Measurements from ENCODE around the gene TSPEAR.
"Not testable (repeated sequence)": the region's sequence is repeated elsewhere in the genome, so short reads cannot be mapped to it uniquely, and the experiment has no call there.

TSPEAR gene

GRCh38 chr21:44650973-44651675 lies 60.2 kb downstream of the TSPEAR start:
- DNase-seq (ENCODE audit: low spot score) = no peak

- no peak for DNase-seq (ENCODE audit: low spot score)
Observed at GRCh38 chr21:44650265-44650972, 61.0 kb downstream of the TSPEAR start.

DNA sequence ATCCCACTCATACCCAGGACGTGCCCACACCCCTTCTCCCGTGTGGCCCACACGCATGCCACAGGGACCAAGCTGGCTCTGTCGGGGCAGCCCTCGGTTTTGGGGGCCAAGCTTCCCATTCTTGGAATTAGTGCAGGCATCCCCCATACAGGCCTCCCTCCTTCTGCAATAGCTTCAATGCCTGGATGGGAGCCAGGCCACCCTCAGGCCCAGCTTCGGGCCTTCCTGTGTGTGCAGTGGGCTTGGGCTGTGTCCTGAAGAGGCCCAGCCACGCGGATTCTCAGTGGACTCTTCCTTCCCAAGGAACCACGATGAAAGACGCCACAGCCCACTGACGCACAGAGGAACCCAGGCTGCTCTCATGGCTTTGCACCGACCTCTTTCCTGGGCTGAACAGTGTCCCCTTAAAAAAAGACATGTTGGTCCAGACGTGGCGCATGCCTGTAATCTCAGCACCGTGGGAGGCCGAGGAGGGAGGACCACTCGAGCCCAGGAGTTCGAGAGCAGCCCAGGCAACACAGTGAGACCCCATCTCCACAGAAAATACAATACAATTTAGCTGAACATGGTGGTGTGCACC lies 61.8 kb downstream of the TSPEAR start:
- DNase-seq (ENCODE audit: low spot score) = no peak

GRCh38 chr21:44648557-44649311 lies 62.6 kb downstream of the TSPEAR start:
- DNase-seq (ENCODE audit: low spot score) = no peak

- DNase-seq (ENCODE audit: low spot score) = no peak
Observed at GRCh38 chr21:44647222-44647552, 64.2 kb downstream of the TSPEAR start.

DNA sequence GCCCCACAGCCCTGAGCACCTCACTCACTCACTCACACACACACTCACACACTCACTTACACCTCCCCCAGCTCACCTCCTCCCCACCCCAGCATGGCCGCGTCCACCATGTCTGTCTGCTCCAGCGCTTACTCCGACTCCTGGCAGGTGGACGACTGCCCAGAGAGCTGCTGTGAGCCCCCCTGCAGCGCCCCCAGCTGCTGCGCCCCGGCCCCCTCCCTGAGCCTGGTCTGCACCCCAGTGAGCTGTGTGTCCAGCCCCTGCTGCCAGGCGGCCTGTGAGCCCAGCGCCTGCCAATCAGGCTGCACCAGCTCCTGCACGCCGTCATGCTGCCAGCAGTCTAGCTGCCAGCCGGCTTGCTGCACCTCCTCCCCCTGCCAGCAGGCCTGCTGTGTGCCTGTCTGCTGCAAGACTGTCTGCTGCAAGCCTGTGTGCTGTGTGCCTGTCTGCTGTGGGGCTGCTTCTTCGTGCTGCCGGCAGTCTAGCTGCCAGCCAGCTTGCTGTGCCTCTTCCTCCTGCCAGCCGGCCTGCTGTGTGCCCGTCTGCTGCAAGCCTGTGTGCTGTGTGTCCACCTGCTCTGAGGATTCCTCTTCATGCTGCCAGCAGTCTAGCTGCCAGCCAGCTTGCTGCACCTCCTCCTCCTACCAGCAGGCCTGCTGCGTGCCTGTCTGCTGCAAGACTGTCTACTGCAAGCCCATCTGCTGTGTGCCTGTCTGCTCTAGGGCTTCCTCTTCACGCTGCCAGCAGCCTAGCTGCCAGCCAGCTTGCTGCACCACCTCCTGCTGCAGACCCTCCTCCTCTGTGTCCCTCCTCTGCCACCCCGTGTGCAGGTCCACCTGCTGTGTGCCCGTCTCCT lies 64.8 kb downstream of the TSPEAR start, which contains the start of gene KRTAP10-11:
KRTAP10-11 (plus strand) TSS at position 49 of the 856 bp plus-strand sequence; CDS start at position 94, 45 bp downstream.
- DNase-seq (ENCODE audit: low spot score) = not testable (repeated sequence)

DNA sequence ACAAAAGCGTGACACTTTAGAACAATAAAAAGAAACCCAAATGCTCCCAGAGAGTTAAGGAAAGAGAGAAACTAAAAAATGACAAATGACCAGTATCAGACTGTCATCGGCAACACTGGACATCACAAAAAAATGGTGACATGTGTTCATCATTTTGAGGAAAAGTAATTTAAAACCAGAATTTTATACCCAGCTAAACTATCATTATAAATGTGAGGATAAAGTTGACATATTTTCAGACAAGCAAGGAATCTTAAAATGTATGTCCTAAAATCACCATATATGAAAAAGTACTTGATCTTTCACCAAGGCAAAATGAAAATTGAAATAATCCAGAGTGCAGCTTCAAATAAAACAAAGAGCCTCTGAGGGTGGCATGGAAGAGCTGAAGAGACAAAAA lies 66.5 kb downstream of the TSPEAR start:
- DNase-seq (ENCODE audit: low spot score) = no peak

DNA sequence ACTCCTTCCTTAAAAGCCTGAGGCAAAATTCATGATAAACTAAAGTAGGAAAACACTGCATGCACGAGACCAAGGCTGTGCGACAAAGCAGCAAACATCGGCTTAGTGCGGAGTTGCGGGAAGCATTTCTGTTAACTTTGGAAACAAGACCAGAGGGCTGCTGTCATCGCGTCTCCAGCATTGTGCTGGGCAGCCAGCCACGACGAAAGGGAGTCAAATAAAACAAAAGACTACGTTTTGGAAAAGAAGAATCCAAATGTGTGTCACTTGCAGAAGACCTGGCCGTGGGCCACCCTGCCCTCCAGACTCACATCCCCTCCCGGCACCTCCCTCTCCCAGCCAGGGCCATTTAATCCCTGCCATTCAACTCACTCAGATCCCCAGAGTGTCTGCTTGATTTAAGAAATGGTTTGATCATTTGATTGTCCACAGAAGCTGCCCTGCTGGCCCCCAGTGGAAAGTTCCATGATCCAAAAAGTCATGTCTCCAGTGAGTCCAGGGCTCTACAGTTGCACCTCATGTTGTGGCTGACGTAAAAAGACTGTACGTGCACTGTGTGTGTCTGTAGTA lies 67.5 kb downstream of the TSPEAR start:
- DNase-seq (ENCODE audit: low spot score) = no peak

DNA sequence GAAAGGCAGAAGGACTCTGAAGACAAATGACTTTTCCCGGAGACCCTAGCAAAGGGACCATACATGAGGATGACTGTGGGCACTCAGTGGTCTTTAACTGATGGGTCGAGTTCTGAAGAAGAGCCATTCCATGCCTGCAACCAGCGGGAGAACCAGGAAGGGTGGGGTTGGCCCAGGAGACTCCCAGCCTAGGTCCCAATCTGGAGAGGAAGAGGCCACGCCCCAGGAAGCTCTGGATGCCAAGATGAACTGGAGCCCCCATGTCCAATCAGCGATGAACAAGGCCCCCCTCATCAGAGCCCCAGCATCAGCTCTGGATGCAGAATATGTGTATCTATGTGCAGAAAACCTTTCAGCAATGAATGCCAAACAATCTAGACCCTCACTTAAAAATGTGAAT lies 70.6 kb downstream of the TSPEAR start:
- DNase-seq (ENCODE audit: low spot score) = no peak

DNA sequence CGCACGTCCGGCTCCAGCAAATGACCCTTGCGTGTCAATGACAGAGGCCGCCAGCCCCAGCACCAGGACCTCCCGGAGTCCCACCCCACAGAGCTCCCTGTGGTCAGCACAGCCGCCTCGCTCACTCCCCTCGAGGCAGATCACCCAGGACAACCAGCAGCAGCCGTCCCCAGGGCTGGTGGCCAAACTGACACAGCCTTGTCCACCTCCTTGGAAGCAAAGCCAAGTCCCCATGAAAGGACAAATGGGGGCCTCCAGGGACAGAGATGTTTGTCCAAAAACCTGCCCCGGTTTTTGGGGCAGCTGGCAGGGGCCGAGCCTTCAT lies 72.1 kb downstream of the TSPEAR start:
- no peak for DNase-seq (ENCODE audit: low spot score)

GRCh38 chr21:44638506-44639330 lies 72.7 kb downstream of the TSPEAR start:
- DNase-seq (ENCODE audit: low spot score) = not testable (repeated sequence)

DNA sequence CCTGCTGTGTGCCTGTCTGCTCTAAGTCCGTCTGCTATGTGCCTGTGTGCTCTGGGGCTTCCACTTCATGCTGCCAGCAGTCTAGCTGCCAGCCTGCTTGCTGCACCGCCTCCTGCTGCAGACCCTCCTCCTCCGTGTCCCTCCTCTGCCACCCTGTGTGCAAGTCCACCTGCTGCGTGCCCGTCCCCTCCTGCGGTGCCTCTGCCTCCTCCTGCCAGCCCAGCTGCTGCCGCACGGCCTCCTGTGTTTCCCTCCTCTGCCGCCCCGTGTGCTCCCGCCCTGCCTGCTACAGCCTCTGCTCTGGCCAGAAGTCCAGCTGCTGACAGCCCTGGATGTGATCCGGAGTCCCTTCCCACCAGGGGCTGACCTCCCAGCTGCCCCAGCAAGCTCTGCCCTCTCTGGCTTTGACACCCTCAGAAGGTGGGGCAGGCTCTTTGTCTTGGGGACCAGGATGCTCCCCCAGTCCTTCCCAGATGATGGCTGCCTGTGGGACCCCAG lies 73.5 kb downstream of the TSPEAR start:
- not testable (repeated sequence) for DNase-seq (ENCODE audit: low spot score)

- DNase-seq (ENCODE audit: low spot score) = no peak
Observed at GRCh38 chr21:44637018-44637850, 74.1 kb downstream of the TSPEAR start, which contains the start of gene KRTAP10-10. Gene KRTAP10-10, plus strand, starts transcription at chr21:44637356. Its CDS starts 62 bp downstream, at chr21:44637418.

DNA sequence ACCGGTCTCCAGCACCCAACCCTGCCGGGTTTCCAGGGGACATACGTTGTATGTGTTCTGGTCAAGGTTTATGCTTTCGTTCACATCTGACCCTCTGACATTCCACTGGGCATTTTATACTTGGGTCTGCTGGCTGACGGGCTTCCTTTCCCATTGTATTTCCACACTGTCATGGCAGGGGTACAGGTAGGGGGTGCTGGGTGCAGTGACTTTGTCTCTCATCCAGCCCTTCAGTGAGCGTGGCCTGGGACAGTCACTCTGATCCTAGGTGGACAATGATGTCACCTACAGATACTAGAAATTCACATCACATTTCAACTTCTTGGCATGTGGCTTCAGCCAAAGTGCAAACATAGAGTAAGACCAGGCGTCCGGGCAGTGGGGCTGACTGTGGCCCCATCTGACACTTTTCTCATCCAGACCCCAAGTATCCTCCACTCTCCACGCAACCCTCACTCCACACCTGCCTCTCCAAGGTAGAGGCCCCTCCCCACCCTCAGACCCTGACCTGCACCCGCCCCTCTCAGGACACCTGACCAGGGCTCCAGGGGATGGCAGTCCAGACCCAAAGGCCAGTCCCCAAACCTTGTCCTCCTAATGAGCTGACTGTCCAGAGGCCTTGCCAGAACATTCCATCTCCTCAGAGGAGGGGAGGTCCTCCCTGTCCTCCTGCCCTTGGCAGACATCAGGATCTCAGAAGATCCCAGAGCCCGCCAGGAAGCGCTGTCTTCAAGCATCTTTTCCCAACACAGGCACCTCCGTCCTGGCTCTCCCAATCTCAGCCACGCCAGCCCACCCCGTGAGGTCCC lies 75.0 kb downstream of the TSPEAR start:
- DNase-seq (ENCODE audit: low spot score) = no peak

DNA sequence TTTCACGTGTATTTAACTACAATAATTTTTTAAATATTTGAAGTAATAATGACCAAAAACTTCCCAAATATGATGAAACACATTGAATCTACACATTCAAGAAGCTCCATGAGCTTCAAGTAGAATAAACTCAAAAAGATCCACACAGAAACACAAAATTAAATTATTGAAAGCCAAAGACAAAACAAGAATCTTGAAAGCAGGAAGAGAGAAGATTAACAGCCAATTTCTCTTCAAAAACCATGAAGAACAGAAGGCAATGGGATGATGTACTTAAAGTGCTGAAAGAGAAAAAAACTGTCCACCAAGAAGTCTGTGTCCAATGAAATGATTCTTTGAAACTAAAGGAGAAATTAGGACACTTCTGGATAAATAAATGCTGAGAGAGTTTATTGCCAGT lies 79.3 kb downstream of the TSPEAR start:
- DNase-seq (ENCODE audit: low spot score) = no peak

- no peak for DNase-seq (ENCODE audit: low spot score)
Observed at GRCh38 chr21:44630440-44630839, 80.9 kb downstream of the TSPEAR start.

DNA sequence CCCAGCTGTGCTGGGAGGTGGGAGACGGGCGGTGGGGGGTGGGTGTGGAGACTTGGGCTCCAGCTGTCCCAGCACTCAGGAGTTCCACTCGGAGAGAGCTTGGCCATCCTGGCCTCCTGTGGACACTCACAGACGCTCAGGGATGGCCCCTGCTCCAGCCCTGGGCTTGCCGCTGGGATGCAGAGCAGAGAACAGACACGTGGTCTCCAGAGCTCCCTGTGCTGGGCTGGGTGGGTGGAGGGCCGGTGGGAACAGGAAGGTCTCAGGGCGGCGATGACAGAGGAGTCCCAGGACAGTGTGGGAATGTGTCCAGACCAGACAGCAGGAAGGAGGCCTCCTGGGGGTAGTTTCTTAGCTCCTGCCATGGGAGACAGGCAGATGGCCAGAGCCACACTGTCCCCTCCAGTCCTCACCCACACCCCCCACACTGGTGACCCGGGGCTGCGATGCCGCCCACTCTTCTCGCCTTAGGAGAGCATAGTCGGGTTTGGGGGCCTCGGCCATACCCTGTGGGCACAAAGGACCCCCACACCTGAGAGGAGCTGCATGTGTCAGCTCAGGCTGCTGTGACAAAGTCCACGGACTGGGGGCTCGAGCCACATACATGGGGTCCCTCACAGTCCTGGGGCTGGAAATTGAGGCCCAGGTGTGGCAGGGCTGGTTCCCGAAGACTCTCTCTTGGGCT lies 82.5 kb downstream of the TSPEAR start:
- no peak for DNase-seq (ENCODE audit: low spot score)

- DNase-seq (ENCODE audit: low spot score) = not testable (repeated sequence)
Observed at GRCh38 chr21:44627831-44628233, 83.5 kb downstream of the TSPEAR start.

All from AG08395 (cell line).